Stimulated activated CD4-positive, alpha-beta T cell treated with anti-CD3 and anti-CD28 coated beads, Interleukin-12 subunit alpha, Interleukin-12 subunit beta, amount 100 ng/mL, for 48 hours (primary cell): ENCODE data around the gene PRDX1.

Source experiments
- DNase-seq, 3 donors: peaks; one replicate each; pipeline ENCODE4 v3.0.0-alpha.2; 2020; ENCODE audit warnings: low read depth in 2 of 3, low spot score in 1 of 3

Gene PRDX1

GRCh38 chr1:45521413-45522323, at the start of gene PRDX1:
Gene PRDX1, minus strand, starts transcription at chr1:45521884. Its CDS starts 2,841 bp downstream, at chr1:45519043.
- peak; percentile 97 to 100 (median 98) for DNase-seq

GRCh38 chr1:45570631-45571030, 48.9 kb upstream of the PRDX1 start:
- no peak for DNase-seq

- peak; percentile 51 to 70 (median 55) for DNase-seq
Observed at GRCh38 chr1:45569962-45570581, 48.4 kb upstream of the PRDX1 start.

- no peak for DNase-seq
Observed at GRCh38 chr1:45569571-45569961, 47.9 kb upstream of the PRDX1 start.

GRCh38 chr1:45568421-45568820, 46.7 kb upstream of the PRDX1 start:
- no peak for DNase-seq

- no peak for DNase-seq
Observed at GRCh38 chr1:45567911-45568310, 46.2 kb upstream of the PRDX1 start.

- no peak for DNase-seq
Observed at GRCh38 chr1:45566722-45567121, 45.0 kb upstream of the PRDX1 start.

- no peak for DNase-seq
Observed at GRCh38 chr1:45563843-45564242, 42.2 kb upstream of the PRDX1 start.

GRCh38 chr1:45557422-45557944, 35.8 kb upstream of the PRDX1 start:
- DNase-seq = no peak

GRCh38 chr1:45554198-45554597, 32.5 kb upstream of the PRDX1 start:
- DNase-seq = no peak

- DNase-seq = no peak
Observed at GRCh38 chr1:45552331-45552730, 30.6 kb upstream of the PRDX1 start.

GRCh38 chr1:45551684-45552083, 30.0 kb upstream of the PRDX1 start:
- DNase-seq = no peak

- DNase-seq = peak; percentile 76 to 87 (median 76)
Observed at GRCh38 chr1:45550401-45551351, 29.0 kb upstream of the PRDX1 start, which contains the start of gene AKR1A1. Gene AKR1A1, plus strand, starts transcription at chr1:45550826. Its CDS starts 10,969 bp downstream, at chr1:45561795.

GRCh38 chr1:45545553-45546310, 24.0 kb upstream of the PRDX1 start:
- DNase-seq = no peak

GRCh38 chr1:45545019-45545493, 23.4 kb upstream of the PRDX1 start:
- no peak for DNase-seq

GRCh38 chr1:45544530-45544929, 22.8 kb upstream of the PRDX1 start:
- DNase-seq = no peak

- peak; percentile 54 to 68 (median 61) for DNase-seq
Observed at GRCh38 chr1:45543581-45544417, 22.1 kb upstream of the PRDX1 start.

GRCh38 chr1:45542591-45542990, 20.9 kb upstream of the PRDX1 start:
- DNase-seq = no peak

GRCh38 chr1:45541193-45541592, 19.5 kb upstream of the PRDX1 start:
- DNase-seq = no peak
